SK-N-SH (cell line): ENCODE measurements around the gene DLX6. TPM values are rescaled to one million over a fixed set of nuclear protein-coding genes. Genes with fewer than 3 reads are reported as not detected.

ENCODE experiments used
- CTCF ChIA-PET: fragments of 300-600, 350-600 bp; formaldehyde crosslinking; extraction: SDS; loops from one replicate; lab custom pipeline; 2021; lab: Yijun Ruan, JAX
- POLR2A ChIA-PET: fragments of 350-600 bp; sonication (Branson Sonifier 250); formaldehyde crosslinking; extraction: SDS; loops from one replicate; lab custom pipeline; 2020; ENCODE audit warnings: antibody characterized with exemption, inconsistent platforms; lab: Yijun Ruan, JAX
- DNase-seq: peaks from one replicate; pipeline ENCODE4 v3.0.0; 2012
- H2AFZ ChIP-seq: fragments of 200-600 bp; sonication (generic); 2 replicates; pipeline ENCODE4 v1.8.1; 2016; ENCODE audit warnings: antibody characterized with exemption, mild to moderate bottlenecking, low read depth
- H3F3A ChIP-seq: fragments of 200-600 bp; sonication (generic); replicated peaks from 2 replicates; pipeline ENCODE3; 2016; ENCODE audit warnings: antibody characterized with exemption, mild to moderate bottlenecking; ENCODE audit not compliant: insufficient read depth
- H3K27ac ChIP-seq, 2 experiments: fragments of 200-500 bp in 1 of 2; fragments of 200-600 bp in 1 of 2; sonication (Bioruptor generic) in 1 of 2; sonication (generic), shearing (Covaris generic) in 1 of 2; 2 replicates each; pipeline versions ENCODE4 v1.5.1 to v1.6.1; 2014 to 2016; ENCODE audit warnings: low read depth in 2 of 2, inconsistent platforms in 1 of 2, low read length in 1 of 2, mild to moderate bottlenecking in 1 of 2, mixed read lengths in 1 of 2
- H3K27me3 ChIP-seq: fragments of 200-600 bp; sonication (generic), shearing (Covaris generic); 2 replicates; pipeline ENCODE4 v1.6.1; 2016; ENCODE audit warnings: mixed run types; ENCODE audit not compliant: insufficient read depth
- H3K36me3 ChIP-seq, 2 experiments: fragments of 200-500 bp in 1 of 2; fragments of 200-600 bp in 1 of 2; sonication (Bioruptor generic) in 1 of 2; sonication (generic) in 1 of 2; replicated peaks in 1 of 2; 2 replicates each; pipeline versions ENCODE3 to v1.5.1; 2014 to 2016; ENCODE audit warnings: low read length in 1 of 2, mild to moderate bottlenecking in 1 of 2; ENCODE audit not compliant: insufficient read depth in 2 of 2, control insufficient read depth in 1 of 2
- H3K4me1 ChIP-seq, 2 experiments: fragments of 200-500 bp in 1 of 2; fragments of 200-600 bp in 1 of 2; sonication (Bioruptor generic) in 1 of 2; sonication (generic), shearing (Covaris generic) in 1 of 2; 2 replicates each; pipeline versions ENCODE4 v1.5.1 to v1.6.1; 2014 to 2016; ENCODE audit warnings: low read depth in 1 of 2, low read length in 1 of 2, mixed run types in 1 of 2; ENCODE audit not compliant: insufficient read depth in 2 of 2, control insufficient read depth in 1 of 2
- H3K4me2 ChIP-seq: fragments of 200-600 bp; sonication (generic), shearing (Covaris generic); 2 replicates; pipeline ENCODE4 v1.6.1; 2017; ENCODE audit warnings: mixed run types
- H3K4me3 ChIP-seq, 2 experiments: fragments of 200-500 bp in 1 of 2; fragments of 200-600 bp in 1 of 2; sonication (Bioruptor generic) in 1 of 2; sonication (generic), shearing (Covaris generic) in 1 of 2; 2 replicates each; pipeline versions ENCODE4 v1.5.1 to v1.8.1; 2014 to 2016; ENCODE audit warnings: low read depth in 2 of 2, inconsistent platforms in 1 of 2, low read length in 1 of 2, mild to moderate bottlenecking in 1 of 2, mixed read lengths in 1 of 2, moderate library complexity in 1 of 2
- H3K79me2 ChIP-seq: fragments of 200-600 bp; sonication (generic); 2 replicates; pipeline ENCODE4 v1.8.1; 2017; ENCODE audit warnings: mild to moderate bottlenecking; ENCODE audit not compliant: insufficient read depth
- H3K9ac ChIP-seq: fragments of 200-600 bp; sonication (generic); 2 replicates; pipeline ENCODE4 v1.6.1; 2017; ENCODE audit warnings: mixed run types
- H3K9me2 ChIP-seq: fragments of 200-600 bp; sonication (generic); 2 replicates; pipeline ENCODE4 v1.6.1; 2017; ENCODE audit warnings: mixed run types
- H3K9me3 ChIP-seq: fragments of 200-600 bp; sonication (generic); 2 replicates; pipeline ENCODE4 v1.6.1; 2017; ENCODE audit warnings: mixed run types, mild to moderate bottlenecking, moderate library complexity
- H4K20me1 ChIP-seq: fragments of 200-600 bp; sonication (generic); 2 replicates; pipeline ENCODE4 v1.6.1; 2017; ENCODE audit warnings: mild to moderate bottlenecking, mixed run types; ENCODE audit not compliant: insufficient read depth
- EZH2phosphoT487 ChIP-seq: fragments of 200-600 bp; sonication (generic); IDR thresholded peaks from 2 replicates; pipeline ENCODE4 v1.6.1; 2017; ENCODE audit warnings: low read depth, mixed run types, mild to moderate bottlenecking, antibody characterized with exemption, moderate library complexity, borderline replicate concordance
- GATA2 ChIP-seq: sonication (generic); formaldehyde crosslinking; IDR thresholded peaks from 2 replicates; pipeline ENCODE4 v1.5.0; 2020; ENCODE audit warnings: mild to moderate bottlenecking, missing genetic modification reagents
- NRF1 ChIP-seq: IDR thresholded peaks from 2 replicates; pipeline ENCODE4 v1.6.1; 2012; ENCODE audit warnings: low read depth, mild to moderate bottlenecking, low read length
- PBX3 ChIP-seq: IDR thresholded peaks from 2 replicates; pipeline ENCODE4; 2012
- POLR2AphosphoS5 ChIP-seq: IDR thresholded peaks from 2 replicates; pipeline ENCODE4 v1.6.1; 2012; ENCODE audit warnings: low read depth, low read length
- RFX5 ChIP-seq: IDR thresholded peaks from 2 replicates; pipeline ENCODE4 v1.6.1; 2012; ENCODE audit warnings: mild to moderate bottlenecking, improper control_type of control experiment, low read length
- TAF1 ChIP-seq: IDR thresholded peaks from 2 replicates; pipeline ENCODE4 v1.6.1; 2012; ENCODE audit warnings: low read depth, mild to moderate bottlenecking, low read length, moderate library complexity, borderline replicate concordance
- TCF12 ChIP-seq: IDR thresholded peaks from 2 replicates; pipeline ENCODE4 v1.4.0; 2012
- WGBS: methylation state at CpG from one replicate; pipeline ENCODE4 v1.1.6; 2017; ENCODE audit warnings: low lambda C conversion rate; 5-methylcytosine and 5-hydroxymethylcytosine counted together
- polyA plus RNA-seq, 3 experiments: library from polyadenylated mRNA; depleted of rRNA; stranded (reverse); fragments of >200 nt; gene quantifications; 2 replicates each; pipeline ENCODE4 v1.2.3, GENCODE V29; 2012

DLX6 gene
- polyA plus RNA-seq, 1 of the 3 experiments (the other 2 are of a cell fraction), result 0.23 TPM

- H3K9me3 ChIP-seq, result no peaks in the 10 kb centered on the region
- no peak overlapping the region for H3K4me3 ChIP-seq
- H3K36me3 ChIP-seq, result no peaks in the 10 kb centered on the region
- ChIA-PET CTCF (interaction anchor here (0.9 to 1.6 kb wide), 2 partner anchors 9 to 13 kb away, joined by 3 to 6 read pairs; partner anchors contain the start of gene DLX6), POLR2A (no interaction called here)
- no peak overlapping the region for H3K9ac ChIP-seq
- no peaks in the 10 kb centered on the region for H3F3A ChIP-seq
- no peak for DNase-seq
- no peaks in the 10 kb centered on the region; a peak in 2 of 4 replicates for H3K4me1 ChIP-seq
- no peak overlapping the region for H2AFZ ChIP-seq
- no peak overlapping the region for H3K27ac ChIP-seq
- H3K4me2 ChIP-seq, result no peak overlapping the region
- H3K9me2 ChIP-seq, result no peaks in the 10 kb centered on the region
- TF ChIP-seq TAF1 (no peak), NRF1 (no peak), PBX3 (no peak), RFX5 (no peak), POLR2AphosphoS5 (no peak)
- H4K20me1 ChIP-seq, result no peaks in the 10 kb centered on the region
- H3K79me2 ChIP-seq, result no peaks in the 10 kb centered on the region
- WGBS, result 78% methylated on average over 47 of the region's 47 CpGs
- H3K27me3 ChIP-seq, result peaks cover 4% of the 10 kb centered on the region; the same call in 1 of the 2 replicates
These were observed 13.0 kb upstream of the DLX6 start for GRCh38 chr7:96992192-96993005.

- no peak for DNase-seq
- peaks cover 4% of the 10 kb centered on the region; the same call in 1 of the 2 replicates for H3K27me3 ChIP-seq
- no peaks in the 10 kb centered on the region for H3K36me3 ChIP-seq
- no peak overlapping the region for H2AFZ ChIP-seq
- no peak overlapping the region for H3K27ac ChIP-seq
- POLR2A ChIA-PET, result no interaction called here
- TF ChIP-seq EZH2phosphoT487 (no peak), GATA2 (CRISPR knock-in tag) (no peak), TCF12 (no peak)
- CTCF ChIA-PET, result interaction anchor here (1.6 kb wide), 1 partner anchor 12 kb away, joined by 6 read pairs; the partner anchor contains the start of gene DLX6
- H3K9ac ChIP-seq, result no peak overlapping the region
- H3F3A ChIP-seq, result no peaks in the 10 kb centered on the region
- H4K20me1 ChIP-seq, result no peaks in the 10 kb centered on the region
- H3K9me2 ChIP-seq, result no peaks in the 10 kb centered on the region
- WGBS, result 80% methylated on average over 27 of the region's 27 CpGs
- no peaks in the 10 kb centered on the region for H3K9me3 ChIP-seq
- no peak overlapping the region for H3K4me2 ChIP-seq
- no peaks in the 10 kb centered on the region; a peak in 1 of 4 replicates for H3K4me1 ChIP-seq
- no peak overlapping the region for H3K4me3 ChIP-seq
- no peaks in the 10 kb centered on the region for H3K79me2 ChIP-seq
These were observed 12.1 kb upstream of the DLX6 start for GRCh38 chr7:96993094-96993865.
